ENCODE data around the gene ATF1. TPM values are rescaled to one million over a fixed set of nuclear protein-coding genes. Genes with fewer than 3 reads are reported as not detected.
"Not testable (repeated sequence)": the region's sequence is repeated elsewhere in the genome, so short reads cannot be mapped to it uniquely, and the experiment has no call there.

ATF1 gene
- total and polyA plus RNA-seq, 4 donors = 10.8 to 39.0 (median 26.7) TPM

DNA sequence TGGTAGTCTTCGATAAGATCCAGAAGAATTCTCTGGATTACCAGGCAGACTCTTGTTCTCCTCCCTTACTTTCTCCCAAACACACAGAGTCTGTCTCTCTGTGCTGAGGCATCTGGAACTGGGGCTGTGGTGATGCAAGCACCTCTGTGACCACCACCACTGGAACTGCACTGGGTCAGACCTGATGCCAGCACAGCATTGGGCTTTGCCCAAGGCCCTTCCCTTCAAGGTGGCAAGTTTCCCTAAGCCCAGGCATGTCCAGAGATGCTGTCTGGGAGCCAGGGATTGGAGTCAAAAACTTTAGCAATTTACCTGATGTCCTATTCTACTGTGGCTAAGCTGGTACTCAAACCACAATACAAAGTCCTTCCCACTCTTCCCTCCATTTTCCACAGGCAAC, 64.2 kb downstream of the ATF1 start:
- DNase-seq (no peak), ATAC-seq (ENCODE audit: low FRiP score) (no peak)
- Histone ChIP-seq H3K27ac (ENCODE audit: low read depth in 1 of 2, low read length in 2 of 2) (no peak overlapping the region), H3K4me1 (ENCODE audit: control insufficient read depth in 1 of 2, insufficient read depth in 2 of 2, low read length in 2 of 2) (no peaks in the 10 kb centered on the region), H3K4me3 (ENCODE audit: low read length in 2 of 2) (no peak overlapping the region), H3K36me3 (ENCODE audit: control insufficient read depth in 1 of 2, insufficient read depth in 2 of 2, low read length in 1 of 2) (no peaks in the 10 kb centered on the region), H3K27me3 (ENCODE audit: control insufficient read depth in 1 of 2, insufficient read depth in 2 of 2, low read length in 1 of 2) (no peaks in the 10 kb centered on the region), H3K9me3 (ENCODE audit: control insufficient read depth, low read length) (no peaks in the 10 kb centered on the region)
- WGBS, 2 donors = 90 to 100% methylated on average over 1 of the region's 1 CpG
- intact Hi-C loops (cut with DNase I) = loop anchor here in 1 of 2 donors (10.0 kb wide), 1 partner anchor 97 kb away; a partner anchor contains a TSS

DNA sequence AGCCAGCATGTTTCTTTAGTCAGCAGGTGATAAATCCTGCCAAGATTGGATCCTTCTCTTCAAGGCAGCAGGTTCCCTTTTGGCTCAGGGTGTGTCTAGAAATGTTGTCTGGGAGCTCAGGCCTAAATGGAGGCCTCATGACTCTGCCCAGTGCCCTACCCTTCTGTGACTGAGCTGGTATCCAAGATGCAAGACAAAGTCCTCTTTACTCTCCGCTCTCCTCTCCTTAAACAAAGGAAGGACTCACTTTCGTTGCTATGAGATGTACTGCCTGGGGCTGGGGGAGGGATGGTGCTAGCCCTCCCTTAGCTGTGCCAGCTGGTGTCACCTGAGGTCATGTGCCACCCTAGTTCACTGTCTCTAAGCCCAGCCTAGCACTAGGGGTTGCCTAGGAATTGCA, 65.0 kb downstream of the ATF1 start:
- no peak for DNase-seq
- intact Hi-C loops (cut with DNase I) = loop anchor here in 1 of 2 donors (10.0 kb wide), 1 partner anchor 96 kb away; a partner anchor contains a TSS
- no peak for ATAC-seq (ENCODE audit: low FRiP score)
- Histone ChIP-seq H3K9me3 (ENCODE audit: control insufficient read depth, low read length) (no peaks in the 10 kb centered on the region), H3K36me3 (ENCODE audit: control insufficient read depth in 1 of 2, insufficient read depth in 2 of 2, low read length in 1 of 2) (no peaks in the 10 kb centered on the region), H3K27ac (ENCODE audit: low read depth in 1 of 2, low read length in 2 of 2) (no peak overlapping the region), H3K4me3 (ENCODE audit: low read length in 2 of 2) (no peak overlapping the region), H3K4me1 (ENCODE audit: control insufficient read depth in 1 of 2, insufficient read depth in 2 of 2, low read length in 2 of 2) (no peaks in the 10 kb centered on the region), H3K27me3 (ENCODE audit: control insufficient read depth in 1 of 2, insufficient read depth in 2 of 2, low read length in 1 of 2) (no peaks in the 10 kb centered on the region)
- 79% methylated on average over 2 of the region's 2 CpGs for WGBS, 2 donors

GRCh38 chr12:50833801-50834200, 69.9 kb downstream of the ATF1 start:
- H3K27me3 ChIP-seq (ENCODE audit: control insufficient read depth in 1 of 2, insufficient read depth in 2 of 2, low read length in 1 of 2); H3K27ac ChIP-seq (ENCODE audit: low read depth in 1 of 2, low read length in 2 of 2); H3K4me3 ChIP-seq (ENCODE audit: low read length in 2 of 2); intact Hi-C loops (cut with DNase I); H3K36me3 ChIP-seq (ENCODE audit: control insufficient read depth in 1 of 2, insufficient read depth in 2 of 2, low read length in 1 of 2); DNase-seq; H3K4me1 ChIP-seq (ENCODE audit: control insufficient read depth in 1 of 2, insufficient read depth in 2 of 2, low read length in 2 of 2); H3K9me3 ChIP-seq (ENCODE audit: control insufficient read depth, low read length); ATAC-seq (ENCODE audit: low FRiP score): not testable (repeated sequence)

DNA sequence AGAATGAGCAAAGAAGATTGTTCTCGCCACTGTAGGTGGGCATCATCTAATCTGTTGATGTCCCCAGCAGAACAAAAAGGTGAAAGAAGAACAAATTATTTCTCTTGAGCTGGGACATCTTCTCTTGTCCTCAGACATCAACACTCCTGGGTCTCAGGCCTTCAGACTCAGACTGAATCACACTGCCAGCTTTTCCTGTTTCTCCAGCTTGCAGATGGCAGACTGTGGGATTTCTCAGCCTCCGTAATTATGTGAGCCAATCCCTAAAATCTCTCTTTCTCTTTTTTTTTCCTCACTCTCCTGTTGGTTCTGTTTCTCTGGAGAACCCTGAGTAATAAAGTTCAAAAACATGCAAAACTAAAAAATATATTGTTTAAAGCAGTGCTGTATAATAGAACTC, 75.1 kb downstream of the ATF1 start:
- Histone ChIP-seq H3K4me3 (ENCODE audit: low read length in 2 of 2) (no peak overlapping the region), H3K36me3 (ENCODE audit: control insufficient read depth in 1 of 2, insufficient read depth in 2 of 2, low read length in 1 of 2) (no peaks in the 10 kb centered on the region), H3K9me3 (ENCODE audit: control insufficient read depth, low read length) (peaks cover 3% of the 10 kb centered on the region), H3K27ac (ENCODE audit: low read depth in 1 of 2, low read length in 2 of 2) (no peak overlapping the region), H3K27me3 (ENCODE audit: control insufficient read depth in 1 of 2, insufficient read depth in 2 of 2, low read length in 1 of 2) (no peaks in the 10 kb centered on the region), H3K4me1 (ENCODE audit: control insufficient read depth in 1 of 2, insufficient read depth in 2 of 2, low read length in 2 of 2) (no peaks in the 10 kb centered on the region)
- WGBS, 2 donors = 67 to 74% methylated on average over 2 of the region's 2 CpGs
- ATAC-seq (ENCODE audit: low FRiP score) (no peak), DNase-seq (no peak)
- intact Hi-C loops (cut with DNase I) = no loop called here

- no peak for DNase-seq
- H3K4me1 ChIP-seq (ENCODE audit: control insufficient read depth in 1 of 2, insufficient read depth in 2 of 2, low read length in 2 of 2) = no peaks in the 10 kb centered on the region
- intact Hi-C loops (cut with DNase I) = no loop called here
- H3K9me3 ChIP-seq (ENCODE audit: control insufficient read depth, low read length) = peaks cover 3% of the 10 kb centered on the region
- WGBS, 2 donors = 96 to 98% methylated on average over 7 of the region's 7 CpGs
- H3K27ac ChIP-seq (ENCODE audit: low read depth in 1 of 2, low read length in 2 of 2) = no peak overlapping the region
- no peaks in the 10 kb centered on the region for H3K36me3 ChIP-seq (ENCODE audit: control insufficient read depth in 1 of 2, insufficient read depth in 2 of 2, low read length in 1 of 2)
- H3K4me3 ChIP-seq (ENCODE audit: low read length in 2 of 2) = no peak overlapping the region
- no peaks in the 10 kb centered on the region for H3K27me3 ChIP-seq (ENCODE audit: control insufficient read depth in 1 of 2, insufficient read depth in 2 of 2, low read length in 1 of 2)
- ATAC-seq (ENCODE audit: low FRiP score) = no peak
Observed at GRCh38 chr12:50840809-50841487, 77.0 kb downstream of the ATF1 start.

GRCh38 chr12:50841716-50842531, 78.0 kb downstream of the ATF1 start:
- DNase-seq (no peak), ATAC-seq (ENCODE audit: low FRiP score) (no peak)
- Histone ChIP-seq H3K36me3 (ENCODE audit: control insufficient read depth in 1 of 2, insufficient read depth in 2 of 2, low read length in 1 of 2) (no peaks in the 10 kb centered on the region), H3K4me1 (ENCODE audit: control insufficient read depth in 1 of 2, insufficient read depth in 2 of 2, low read length in 2 of 2) (no peaks in the 10 kb centered on the region), H3K9me3 (ENCODE audit: control insufficient read depth, low read length) (peaks cover 3% of the 10 kb centered on the region), H3K4me3 (ENCODE audit: low read length in 2 of 2) (no peak overlapping the region), H3K27me3 (ENCODE audit: control insufficient read depth in 1 of 2, insufficient read depth in 2 of 2, low read length in 1 of 2) (no peaks in the 10 kb centered on the region), H3K27ac (ENCODE audit: low read depth in 1 of 2, low read length in 2 of 2) (no peak overlapping the region)
- intact Hi-C loops (cut with DNase I) = no loop called here
- 53 to 54% methylated on average over 7 of the region's 7 CpGs for WGBS, 2 donors

- peak within 1 kb of the TSS in 1 of 2 donors; percentile 19 for H3K4me3 ChIP-seq (ENCODE audit: low read length in 2 of 2)
- intact Hi-C loops (cut with DNase I) = no loop called here
- H3K4me1 ChIP-seq (ENCODE audit: control insufficient read depth in 1 of 2, insufficient read depth in 2 of 2, low read length in 2 of 2) = no peaks in the 10 kb centered on the region
- ATAC-seq (ENCODE audit: low FRiP score) (no peak), DNase-seq (peak; percentile 62 to 74)
- no peaks in the 10 kb centered on the region for H3K27me3 ChIP-seq (ENCODE audit: control insufficient read depth in 1 of 2, insufficient read depth in 2 of 2, low read length in 1 of 2)
- H3K27ac ChIP-seq (ENCODE audit: low read depth in 1 of 2, low read length in 2 of 2) = no peak within 1 kb of the TSS
- no peaks in the 10 kb centered on the region for H3K36me3 ChIP-seq (ENCODE audit: control insufficient read depth in 1 of 2, insufficient read depth in 2 of 2, low read length in 1 of 2)
- peaks cover 3% of the 10 kb centered on the region for H3K9me3 ChIP-seq (ENCODE audit: control insufficient read depth, low read length)
- 29 to 31% methylated on average over 36 of the region's 36 CpGs for WGBS, 2 donors
Observed at GRCh38 chr12:50842637-50843493, 79.0 kb downstream of the ATF1 start, which contains the start of gene TMPRSS12. Gene TMPRSS12, plus strand, starts transcription at chr12:50842926. Its CDS starts 39 bp downstream, at chr12:50842965.

GRCh38 chr12:50845021-50845647, 81.2 kb downstream of the ATF1 start:
- Histone ChIP-seq H3K36me3 (ENCODE audit: control insufficient read depth in 1 of 2, insufficient read depth in 2 of 2, low read length in 1 of 2) (no peaks in the 10 kb centered on the region), H3K27me3 (ENCODE audit: control insufficient read depth in 1 of 2, insufficient read depth in 2 of 2, low read length in 1 of 2) (no peaks in the 10 kb centered on the region), H3K9me3 (ENCODE audit: control insufficient read depth, low read length) (peaks cover 3% of the 10 kb centered on the region), H3K4me1 (ENCODE audit: control insufficient read depth in 1 of 2, insufficient read depth in 2 of 2, low read length in 2 of 2) (no peaks in the 10 kb centered on the region), H3K4me3 (ENCODE audit: low read length in 2 of 2) (no peak overlapping the region), H3K27ac (ENCODE audit: low read depth in 1 of 2, low read length in 2 of 2) (no peak overlapping the region)
- DNase-seq = no peak
- intact Hi-C loops (cut with DNase I) = no loop called here
- no peak for ATAC-seq (ENCODE audit: low FRiP score)
